ENCODE measurements around the gene TLR6. TPM values are rescaled to one million over a fixed set of nuclear protein-coding genes. Genes with fewer than 3 reads are reported as not detected.

The TLR6 gene
- total and polyA plus RNA-seq, 3 experiments from 2014 or later = 1.2 to 1.3 (median 1.2) TPM

- Mint-ChIP-seq H3K9me3 (no peaks in the 10 kb centered on the region), H3K4me1 (no peaks in the 10 kb centered on the region), H3K27me3 (peaks cover 2 to 39% of the 10 kb centered on the region in 2 donors), H3K27ac (no peak overlapping the region), H3K36me3 (no peaks in the 10 kb centered on the region), H3K4me3 (no peak overlapping the region)
- H3K27ac ChIP-seq (ENCODE audit: low read depth, low read length) = no peak overlapping the region
- ChIA-PET POLR2A (no interaction called here), CTCF (interaction anchor here (0.6 kb wide), 1 partner anchor 147 kb away, joined by 3 read pairs; no protein-coding TSS in a partner anchor)
- H3K27me3 ChIP-seq (ENCODE audit: insufficient read depth, low read length, poor library complexity, severe bottlenecking) = no peaks in the 10 kb centered on the region
- H3K4me3 ChIP-seq (ENCODE audit: low read length) = no peak overlapping the region
- DNase-seq = no peak
- H3K36me3 ChIP-seq (ENCODE audit: insufficient read depth, low read length) = no peaks in the 10 kb centered on the region
- no peaks in the 10 kb centered on the region for H3K9me3 ChIP-seq (ENCODE audit: low read length)
- no peaks in the 10 kb centered on the region for H3K4me1 ChIP-seq (ENCODE audit: insufficient read depth, low read length)
Observed at GRCh38 chr4:38898245-38898644, 41.6 kb upstream of the TLR6 start.

GRCh38 chr4:38896940-38897339 is 40.3 kb upstream of the TLR6 start:
- no peak for DNase-seq
- Histone ChIP-seq H3K9me3 (ENCODE audit: low read length) (no peaks in the 10 kb centered on the region), H3K36me3 (ENCODE audit: insufficient read depth, low read length) (no peaks in the 10 kb centered on the region), H3K4me1 (ENCODE audit: insufficient read depth, low read length) (no peaks in the 10 kb centered on the region), H3K4me3 (ENCODE audit: low read length) (no peak overlapping the region), H3K27ac (ENCODE audit: low read depth, low read length) (no peak overlapping the region), H3K27me3 (ENCODE audit: insufficient read depth, low read length, poor library complexity, severe bottlenecking) (no peaks in the 10 kb centered on the region)
- Mint-ChIP-seq H3K4me3 (no peak overlapping the region), H3K27ac (no peak overlapping the region), H3K9me3 (no peaks in the 10 kb centered on the region), H3K27me3 (peaks cover 2 to 36% of the 10 kb centered on the region in 2 donors), H3K4me1 (no peaks in the 10 kb centered on the region), H3K36me3 (no peaks in the 10 kb centered on the region)
- ChIA-PET POLR2A (no interaction called here), CTCF (interaction anchor here (0.7 to 1.7 kb wide), 3 partner anchors 8 to 600 kb away, joined by 3 to 4 read pairs (median 3); no protein-coding TSS in a partner anchor)

- no peak overlapping the region for H3K27ac Mint-ChIP-seq
- CTCF ChIA-PET = no interaction called here
- Histone ChIP-seq H3K27me3 (ENCODE audit: insufficient read depth, low read length, poor library complexity, severe bottlenecking) (no peaks in the 10 kb centered on the region), H3K36me3 (ENCODE audit: insufficient read depth, low read length) (no peaks in the 10 kb centered on the region), H3K27ac (ENCODE audit: low read depth, low read length) (no peak overlapping the region), H3K4me1 (ENCODE audit: insufficient read depth, low read length) (no peaks in the 10 kb centered on the region), H3K4me3 (ENCODE audit: low read length) (no peak overlapping the region), H3K9me3 (ENCODE audit: low read length) (no peaks in the 10 kb centered on the region)
- H3K4me1 Mint-ChIP-seq = peaks cover under 1 to 6% (median 1%) of the 10 kb centered on the region in 3 donors
- no peaks in the 10 kb centered on the region for H3K36me3 Mint-ChIP-seq
- POLR2A ChIA-PET = interaction anchor here (0.6 kb wide), 1 partner anchor 520 kb away, joined by 3 read pairs; no protein-coding TSS in a partner anchor
- peaks cover 2 to 30% of the 10 kb centered on the region in 2 donors for H3K27me3 Mint-ChIP-seq
- no peak for DNase-seq
- H3K4me3 Mint-ChIP-seq = no peak overlapping the region
- H3K9me3 Mint-ChIP-seq = no peaks in the 10 kb centered on the region
Observed at GRCh38 chr4:38894322-38894982, 37.8 kb upstream of the TLR6 start.

GRCh38 chr4:38891051-38891983 is 34.7 kb upstream of the TLR6 start:
- no peaks in the 10 kb centered on the region for H3K36me3 ChIP-seq (ENCODE audit: insufficient read depth, low read length)
- Mint-ChIP-seq H3K4me3 (no peak overlapping the region), H3K27me3 (peaks cover 0 to 12% of the 10 kb centered on the region in 2 donors), H3K27ac (no peak overlapping the region), H3K9me3 (no peaks in the 10 kb centered on the region), H3K4me1 (peaks cover 7 to 11% (median 7%) of the 10 kb centered on the region in 3 donors), H3K36me3 (no peaks in the 10 kb centered on the region)
- DNase-seq = no peak
- CTCF ChIA-PET = no interaction called here
- no peaks in the 10 kb centered on the region for H3K4me1 ChIP-seq (ENCODE audit: insufficient read depth, low read length)
- POLR2A ChIA-PET = no interaction called here
- H3K9me3 ChIP-seq (ENCODE audit: low read length) = no peaks in the 10 kb centered on the region
- no peak overlapping the region for H3K4me3 ChIP-seq (ENCODE audit: low read length)
- no peak overlapping the region for H3K27ac ChIP-seq (ENCODE audit: low read depth, low read length)
- H3K27me3 ChIP-seq (ENCODE audit: insufficient read depth, low read length, poor library complexity, severe bottlenecking) = no peaks in the 10 kb centered on the region

GRCh38 chr4:38889143-38889542 is 32.5 kb upstream of the TLR6 start:
- no peaks in the 10 kb centered on the region for H3K4me1 ChIP-seq (ENCODE audit: insufficient read depth, low read length)
- peaks cover 7 to 11% (median 7%) of the 10 kb centered on the region in 3 donors for H3K4me1 Mint-ChIP-seq
- POLR2A ChIA-PET = no interaction called here
- no peaks in the 10 kb centered on the region for H3K36me3 ChIP-seq (ENCODE audit: insufficient read depth, low read length)
- no peaks in the 10 kb centered on the region for H3K9me3 Mint-ChIP-seq
- H3K27me3 Mint-ChIP-seq = peaks cover 0 to under 1% of the 10 kb centered on the region in 2 donors
- DNase-seq = no peak
- CTCF ChIA-PET = interaction anchor here (0.9 to 2.2 kb wide), 6 partner anchors 8 to 246 kb away, joined by 3 to 7 read pairs (median 4); no protein-coding TSS in a partner anchor
- H3K4me3 Mint-ChIP-seq = peak overlapping the region in 2 of 7 donors; percentile 22 to 44
- no peaks in the 10 kb centered on the region for H3K9me3 ChIP-seq (ENCODE audit: low read length)
- H3K4me3 ChIP-seq (ENCODE audit: low read length) = no peak overlapping the region
- H3K36me3 Mint-ChIP-seq = no peaks in the 10 kb centered on the region
- no peaks in the 10 kb centered on the region for H3K27me3 ChIP-seq (ENCODE audit: insufficient read depth, low read length, poor library complexity, severe bottlenecking)
- H3K27ac Mint-ChIP-seq = peak overlapping the region in 3 of 8 donors; percentile 35 to 64 (median 38)
- no peak overlapping the region for H3K27ac ChIP-seq (ENCODE audit: low read depth, low read length)

GRCh38 chr4:38884254-38884653 is 27.6 kb upstream of the TLR6 start:
- CTCF ChIA-PET = interaction anchor here (3.7 kb wide), 1 partner anchor 18 kb away, joined by 9 read pairs; no protein-coding TSS in a partner anchor
- POLR2A ChIA-PET = no interaction called here
- no peaks in the 10 kb centered on the region for H3K27me3 ChIP-seq (ENCODE audit: insufficient read depth, low read length, poor library complexity, severe bottlenecking)

GRCh38 chr4:38876636-38877035 is 20.0 kb upstream of the TLR6 start:
- CTCF ChIA-PET = interaction anchor here (1.6 kb wide), 1 partner anchor 26 kb away, joined by 3 read pairs; no protein-coding TSS in a partner anchor
- Histone ChIP-seq H3K4me3 (ENCODE audit: low read length) (no peak overlapping the region), H3K27me3 (ENCODE audit: insufficient read depth, low read length, poor library complexity, severe bottlenecking) (no peaks in the 10 kb centered on the region), H3K27ac (ENCODE audit: low read depth, low read length) (no peak overlapping the region), H3K4me1 (ENCODE audit: insufficient read depth, low read length) (no peaks in the 10 kb centered on the region), H3K36me3 (ENCODE audit: insufficient read depth, low read length) (no peaks in the 10 kb centered on the region), H3K9me3 (ENCODE audit: low read length) (no peaks in the 10 kb centered on the region)
- Mint-ChIP-seq H3K4me1 (no peaks in the 10 kb centered on the region), H3K27ac (no peak overlapping the region), H3K36me3 (peaks cover 0 to 4% (median 0%) of the 10 kb centered on the region in 3 donors), H3K4me3 (no peak overlapping the region), H3K27me3 (peaks cover 9 to 48% of the 10 kb centered on the region in 2 donors), H3K9me3 (no peaks in the 10 kb centered on the region)
- POLR2A ChIA-PET = no interaction called here
- no peak for DNase-seq

More at GRCh38 chr4:38884254-38884653, 27.6 kb upstream of the TLR6 start:
- H3K27ac ChIP-seq (ENCODE audit: low read depth, low read length) = no peak overlapping the region
- Mint-ChIP-seq H3K36me3 (no peaks in the 10 kb centered on the region), H3K27me3 (peaks cover 0 to 5% of the 10 kb centered on the region in 2 donors), H3K9me3 (no peaks in the 10 kb centered on the region), H3K27ac (no peak overlapping the region), H3K4me1 (peaks cover 4% of the 10 kb centered on the region in 3 donors), H3K4me3 (no peak overlapping the region)
- no peak overlapping the region for H3K4me3 ChIP-seq (ENCODE audit: low read length)
- no peaks in the 10 kb centered on the region for H3K36me3 ChIP-seq (ENCODE audit: insufficient read depth, low read length)
- H3K4me1 ChIP-seq (ENCODE audit: insufficient read depth, low read length) = no peaks in the 10 kb centered on the region
- DNase-seq = no peak
- no peaks in the 10 kb centered on the region for H3K9me3 ChIP-seq (ENCODE audit: low read length)
